ENCODE data around the gene SNX33. TPM values are rescaled to one million over a fixed set of nuclear protein-coding genes. Genes with fewer than 3 reads are reported as not detected.
"Not testable (repeated sequence)": the region's sequence is repeated elsewhere in the genome, so short reads cannot be mapped to it uniquely, and the experiment has no call there.

Gene SNX33
- total RNA-seq, 2 experiments from 2014 or later: 0.09 to 0.38 TPM

DNA sequence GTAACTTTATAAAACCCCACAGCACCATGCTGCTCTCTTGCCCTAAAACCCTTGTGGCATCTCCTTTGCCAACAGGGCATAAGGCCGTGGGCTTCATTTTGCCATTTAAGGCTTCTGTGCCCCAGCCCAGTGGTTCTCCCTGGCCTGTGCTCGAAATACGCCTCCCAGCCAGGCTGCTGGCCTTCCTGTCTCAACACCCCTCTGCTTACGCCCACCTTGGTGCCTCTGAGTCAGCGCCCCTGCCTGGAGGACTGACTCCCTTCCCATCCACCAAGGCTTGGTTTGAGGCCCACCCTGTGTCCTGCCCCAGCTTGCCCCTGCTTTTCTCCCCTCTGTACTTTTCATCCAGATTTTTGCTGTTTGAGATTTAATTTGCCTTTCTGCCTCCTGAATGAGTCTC lies 63.2 kb downstream of the SNX33 start:
- H3K36me3 ChIP-seq (ENCODE audit: insufficient read depth, low read length); POLR2A ChIA-PET; H3K27ac ChIP-seq (ENCODE audit: low read depth, low read length, poor library complexity, severe bottlenecking); H3K9me2 ChIP-seq (ENCODE audit: insufficient read depth, low read length); H2AFZ ChIP-seq (ENCODE audit: low read length); DNase-seq (ENCODE audit: low spot score); H3K9me3 ChIP-seq (ENCODE audit: low read length); H3K4me3 ChIP-seq (ENCODE audit: low read depth, low read length, poor library complexity, severe bottlenecking); H3K4me2 ChIP-seq (ENCODE audit: low read length); CTCF ChIA-PET (ENCODE audit: unreplicated experiment); BruUV-seq (replicated peaks); H3K4me1 ChIP-seq (ENCODE audit: insufficient read depth, low read length, poor library complexity, severe bottlenecking); H3K79me2 ChIP-seq (ENCODE audit: insufficient read depth, low read depth, low read length); intact Hi-C loops (cut with micrococcal nuclease; ENCODE audit: unreplicated experiment); H4K20me1 ChIP-seq (ENCODE audit: insufficient read depth, low read length): not testable (repeated sequence)

GRCh38 chr15:75711495-75711894 lies 63.8 kb downstream of the SNX33 start:
- DNase-seq (ENCODE audit: low spot score); H3K9me3 ChIP-seq (ENCODE audit: low read length); H3K27ac ChIP-seq (ENCODE audit: low read depth, low read length, poor library complexity, severe bottlenecking); H3K4me3 ChIP-seq (ENCODE audit: low read depth, low read length, poor library complexity, severe bottlenecking); H3K9me2 ChIP-seq (ENCODE audit: insufficient read depth, low read length); BruUV-seq (replicated peaks); intact Hi-C loops (cut with micrococcal nuclease; ENCODE audit: unreplicated experiment); H3K79me2 ChIP-seq (ENCODE audit: insufficient read depth, low read depth, low read length); H3K4me2 ChIP-seq (ENCODE audit: low read length); H3K36me3 ChIP-seq (ENCODE audit: insufficient read depth, low read length); POLR2A ChIA-PET; CTCF ChIA-PET (ENCODE audit: unreplicated experiment); H2AFZ ChIP-seq (ENCODE audit: low read length); H4K20me1 ChIP-seq (ENCODE audit: insufficient read depth, low read length); H3K4me1 ChIP-seq (ENCODE audit: insufficient read depth, low read length, poor library complexity, severe bottlenecking): not testable (repeated sequence)

Other genes starting within 250 kb of the SNX33 start
- 38.4 and 44.2 TPM in 2 replicates for gene SIN3A, start 196.2 kb upstream of the SNX33 start, total RNA-seq (2014; rRNA removed; shearing (Covaris generic))
- gene SIN3A, start 196.2 kb upstream of the SNX33 start, total RNA-seq (2022): 103 and 112 TPM in 2 replicates
- 12.5 and 16.5 TPM in 2 replicates for gene PTPN9, start 68.6 kb upstream of the SNX33 start, total RNA-seq (2014; rRNA removed; shearing (Covaris generic))
- 38.5 and 39.2 TPM in 2 replicates for gene PTPN9, start 68.6 kb upstream of the SNX33 start, total RNA-seq (2022)
- 32.4 and 44.4 TPM in 2 replicates for gene SNUPN, start 22.2 kb upstream of the SNX33 start, total RNA-seq (2014; rRNA removed; shearing (Covaris generic))
- gene SNUPN, start 22.2 kb upstream of the SNX33 start, total RNA-seq (2022): 69.4 and 71.1 TPM in 2 replicates
- gene IMP3, start 7.7 kb upstream of the SNX33 start, total RNA-seq (2014; rRNA removed; shearing (Covaris generic)): 135 and 174 TPM in 2 replicates
- gene IMP3, start 7.7 kb upstream of the SNX33 start, total RNA-seq (2022): 91.2 and 101 TPM in 2 replicates
- not detected in 2 replicates for gene CSPG4, start 64.9 kb downstream of the SNX33 start, total RNA-seq (2014; rRNA removed; shearing (Covaris generic))
- not detected in 2 replicates for gene CSPG4, start 64.9 kb downstream of the SNX33 start, total RNA-seq (2022)
- gene UBE2Q2, start 195.5 kb downstream of the SNX33 start, total RNA-seq (2014; rRNA removed; shearing (Covaris generic)): 8.6 and 12.0 TPM in 2 replicates
- 12.0 and 14.2 TPM in 2 replicates for gene UBE2Q2, start 195.5 kb downstream of the SNX33 start, total RNA-seq (2022)

Data from OCI-LY7 (cell line).